ENCODE data around the gene SLC6A3.

DNA sequence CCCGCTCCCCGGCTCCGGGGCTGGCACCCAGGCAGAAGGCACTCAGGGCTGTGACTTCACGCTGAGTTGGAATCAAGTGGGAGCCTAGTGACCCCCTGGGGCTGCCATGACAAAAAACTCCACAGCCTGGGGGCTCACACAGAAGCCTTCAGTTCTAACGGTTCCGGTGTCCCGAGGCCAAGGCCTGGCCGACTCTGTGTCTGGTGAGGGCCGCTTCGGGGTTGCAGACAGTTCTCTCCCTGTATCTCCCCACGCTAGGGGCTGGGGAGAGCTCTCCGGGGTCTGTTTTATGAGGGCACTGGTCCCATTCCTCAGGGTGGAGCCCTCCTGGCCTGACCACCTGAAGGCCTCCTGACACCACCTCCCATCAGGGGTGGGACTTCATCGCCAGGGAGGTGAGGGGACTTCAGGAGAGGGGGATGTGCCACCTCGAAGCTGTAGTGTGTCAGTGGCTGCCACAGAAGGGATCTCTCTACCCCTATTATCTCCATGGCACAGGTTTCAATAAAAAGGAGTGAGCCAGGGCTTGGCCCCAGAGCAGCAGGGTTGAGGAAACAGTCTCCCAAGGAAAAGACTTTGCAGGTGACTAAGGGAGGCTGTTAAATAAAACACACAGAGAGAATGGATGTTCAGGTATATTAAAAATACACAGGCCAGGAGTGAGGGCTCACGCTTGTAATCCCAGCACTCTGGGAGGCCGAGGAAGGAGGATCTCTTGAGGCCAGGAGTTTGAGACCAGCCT lies 1.5 kb upstream of the SLC6A3 start:
- TF ChIP-seq, protein P1, sequence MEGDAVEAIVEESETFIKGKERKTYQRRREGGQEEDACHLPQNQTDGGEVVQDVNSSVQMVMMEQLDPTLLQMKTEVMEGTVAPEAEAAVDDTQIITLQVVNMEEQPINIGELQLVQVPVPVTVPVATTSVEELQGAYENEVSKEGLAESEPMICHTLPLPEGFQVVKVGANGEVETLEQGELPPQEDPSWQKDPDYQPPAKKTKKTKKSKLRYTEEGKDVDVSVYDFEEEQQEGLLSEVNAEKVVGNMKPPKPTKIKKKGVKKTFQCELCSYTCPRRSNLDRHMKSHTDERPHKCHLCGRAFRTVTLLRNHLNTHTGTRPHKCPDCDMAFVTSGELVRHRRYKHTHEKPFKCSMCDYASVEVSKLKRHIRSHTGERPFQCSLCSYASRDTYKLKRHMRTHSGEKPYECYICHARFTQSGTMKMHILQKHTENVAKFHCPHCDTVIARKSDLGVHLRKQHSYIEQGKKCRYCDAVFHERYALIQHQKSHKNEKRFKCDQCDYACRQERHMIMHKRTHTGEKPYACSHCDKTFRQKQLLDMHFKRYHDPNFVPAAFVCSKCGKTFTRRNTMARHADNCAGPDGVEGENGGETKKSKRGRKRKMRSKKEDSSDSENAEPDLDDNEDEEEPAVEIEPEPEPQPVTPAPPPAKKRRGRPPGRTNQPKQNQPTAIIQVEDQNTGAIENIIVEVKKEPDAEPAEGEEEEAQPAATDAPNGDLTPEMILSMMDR (IDR thresholded peaks at IDR 0.05; ENCODE audit: low read depth, low read length): no peak
- no peak for TF ChIP-seq EZH2phosphoT487 (IDR thresholded peaks at IDR 0.05; ENCODE audit: low read depth)

All from OCI-LY3 (cell line).